K562 (cell line): Measurements from ENCODE around the gene TMF1.

Experiments used
- CTCF ChIP-seq, 3 experiments: IDR thresholded peaks in 2 of 3; conservative IDR thresholded peaks in 1 of 3; 2 replicates each; pipeline ENCODE4 v1.5.1; 2011 to 2012; ENCODE audit warnings: low read length in 3 of 3, mild to moderate bottlenecking in 3 of 3, control low read depth in 2 of 3, improper control_type of control experiment in 1 of 3, inconsistent platforms in 1 of 3, low read depth in 1 of 3, mixed read lengths in 1 of 3, moderate library complexity in 1 of 3; ENCODE audit not compliant: insufficient read depth in 2 of 3
- ELF4 ChIP-seq: fragments of 450-650 bp; formaldehyde crosslinking; IDR thresholded peaks from 2 replicates; pipeline ENCODE4 v1.4.0; 2022; ENCODE audit warnings: missing genetic modification characterization
- EWSR1 ChIP-seq: fragments of 450-650 bp; IDR thresholded peaks from 2 replicates; pipeline ENCODE4 v1.6.1; 2018; ENCODE audit warnings: borderline replicate concordance, mild to moderate bottlenecking, low read depth, moderate library complexity; ENCODE audit not compliant: partially characterized antibody
- FOXM1 ChIP-seq, 2 experiments: fragments of 450-650 bp in 1 of 2; sonication (generic) in 1 of 2; formaldehyde crosslinking in 1 of 2; IDR thresholded peaks; 2 replicates each; pipeline versions ENCODE4 v1.6.1 to v1.9.0; 2017 to 2022; ENCODE audit warnings: low read depth in 2 of 2, mild to moderate bottlenecking in 2 of 2, missing genetic modification reagents in 1 of 2, moderate library complexity in 1 of 2
- ILK ChIP-seq: fragments of 450-650 bp; IDR thresholded peaks from 2 replicates; pipeline ENCODE4 v1.6.1; 2016; ENCODE audit warnings: missing genetic modification characterization, low read depth, mild to moderate bottlenecking, missing compliant biosample characterization, moderate library complexity, borderline replicate concordance
- POLR2A ChIP-seq: fragments of 450-650 bp; conservative IDR thresholded peaks from 2 replicates; pipeline ENCODE4 v1.6.1; 2016
- TEAD1 ChIP-seq, 2 experiments: fragments of 450-650 bp in 1 of 2; sonication (generic) in 1 of 2; formaldehyde crosslinking; IDR thresholded peaks; 2 replicates each; pipeline versions ENCODE4 v1.4.0 to v1.8.0; 2020 to 2022; ENCODE audit warnings: mild to moderate bottlenecking in 2 of 2, missing genetic modification reagents in 1 of 2

GRCh38 chr3:69082361-69082760, 30.2 kb upstream of the TMF1 start:
- TF ChIP-seq ILK (tag) (no peak), TEAD1 (CRISPR knock-in tag; IDR thresholded peaks at IDR 0.05) (no peak), EWSR1 (no peak), FOXM1 (IDR thresholded peaks at IDR 0.05; ENCODE audit: low read depth) (no peak), FOXM1 (CRISPR knock-in tag; IDR thresholded peaks at IDR 0.05; ENCODE audit: low read depth) (no peak), CTCF (IDR thresholded peaks at IDR 0.05 in 2 of 3, conservative IDR thresholded peaks at IDR 0.05 in 1 of 3; ENCODE audit: insufficient read depth in 2 of 3, low read depth in 1 of 3, low read length in 3 of 3) (no peak), ELF4 (CRISPR knock-in tag) (no peak), POLR2A (no peak)
